CD4-positive, alpha-beta T cell treated with Interleukin-6 at 100 ng/mL for 8 hours (primary cell): ENCODE data around the gene CACNA1C.

Experiments used
- DNase-seq: peaks from one replicate; pipeline ENCODE4 v3.0.0-alpha.2; 2020; ENCODE audit warnings: mixed read lengths, low spot score

CACNA1C gene

DNA sequence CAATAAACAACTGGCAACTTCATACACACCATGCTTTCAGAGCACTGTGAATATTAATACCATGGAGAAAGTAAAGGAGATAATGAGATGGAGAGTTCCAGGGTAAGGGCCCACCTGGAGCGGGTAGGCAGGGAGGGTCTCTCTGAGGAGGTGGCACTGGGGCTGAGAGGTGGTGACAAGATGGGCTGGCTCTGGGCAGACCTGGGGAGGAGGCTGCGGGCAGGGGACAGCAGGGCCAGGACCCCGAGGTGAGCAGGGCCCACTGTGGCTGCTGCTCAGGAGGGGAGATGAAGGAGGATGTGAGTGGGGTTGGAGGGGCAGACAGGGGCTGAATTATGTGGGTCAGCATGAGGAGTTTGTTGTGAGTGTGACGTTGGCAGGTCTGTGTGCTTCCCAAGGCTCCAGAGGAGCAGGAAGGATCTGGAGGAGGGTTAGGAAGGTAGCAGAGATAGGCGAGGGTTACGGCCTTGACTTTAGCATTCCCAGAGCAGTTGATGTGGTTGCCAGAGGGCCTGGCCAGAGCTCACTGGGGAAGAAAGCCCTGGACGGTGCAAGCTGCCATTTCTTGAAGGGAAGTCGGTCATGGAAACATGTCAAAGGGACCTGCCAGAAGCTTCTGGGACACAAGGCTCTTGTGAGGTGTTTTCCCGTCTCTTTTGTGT is 88.2 kb downstream of the CACNA1C start:
- no peak for DNase-seq

DNA sequence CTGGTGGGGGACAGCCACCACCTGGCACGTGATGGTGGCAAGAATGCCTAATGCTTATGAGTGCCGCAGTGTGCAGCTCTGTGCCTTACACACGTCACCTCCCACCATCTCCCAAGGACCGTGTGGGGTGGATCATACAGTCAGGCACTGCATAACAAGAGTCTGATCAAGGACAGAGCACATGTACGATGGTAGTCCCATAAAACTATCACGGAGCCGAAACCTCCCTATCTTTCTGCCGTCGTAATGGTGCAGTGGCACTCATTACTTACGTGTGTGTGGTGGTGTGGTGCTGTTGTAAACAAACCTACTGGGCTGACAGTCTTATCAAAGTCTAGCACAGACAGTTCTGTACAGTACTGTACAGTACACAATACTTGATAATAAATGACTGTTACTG is 89.3 kb downstream of the CACNA1C start:
- no peak for DNase-seq

DNA sequence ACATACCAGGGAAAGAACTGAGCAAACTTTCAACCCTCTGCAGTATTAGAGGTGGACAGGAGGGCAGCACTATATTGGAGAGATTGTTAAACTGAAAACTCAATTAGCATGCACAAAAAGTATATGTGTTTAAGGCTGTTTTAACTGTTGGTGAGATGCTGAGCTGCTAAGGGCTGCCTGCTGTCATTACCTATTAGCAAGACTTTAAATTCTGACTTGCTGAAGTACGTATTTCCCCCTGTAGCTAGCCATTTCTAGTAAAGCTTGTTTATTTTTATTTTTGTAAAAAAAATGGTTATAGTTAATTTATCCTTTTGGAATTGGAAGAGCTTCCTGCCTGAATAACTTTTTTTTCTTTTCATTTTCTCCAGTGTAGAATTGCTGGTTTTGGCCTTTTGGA is 92.2 kb downstream of the CACNA1C start:
- DNase-seq = no peak

DNA sequence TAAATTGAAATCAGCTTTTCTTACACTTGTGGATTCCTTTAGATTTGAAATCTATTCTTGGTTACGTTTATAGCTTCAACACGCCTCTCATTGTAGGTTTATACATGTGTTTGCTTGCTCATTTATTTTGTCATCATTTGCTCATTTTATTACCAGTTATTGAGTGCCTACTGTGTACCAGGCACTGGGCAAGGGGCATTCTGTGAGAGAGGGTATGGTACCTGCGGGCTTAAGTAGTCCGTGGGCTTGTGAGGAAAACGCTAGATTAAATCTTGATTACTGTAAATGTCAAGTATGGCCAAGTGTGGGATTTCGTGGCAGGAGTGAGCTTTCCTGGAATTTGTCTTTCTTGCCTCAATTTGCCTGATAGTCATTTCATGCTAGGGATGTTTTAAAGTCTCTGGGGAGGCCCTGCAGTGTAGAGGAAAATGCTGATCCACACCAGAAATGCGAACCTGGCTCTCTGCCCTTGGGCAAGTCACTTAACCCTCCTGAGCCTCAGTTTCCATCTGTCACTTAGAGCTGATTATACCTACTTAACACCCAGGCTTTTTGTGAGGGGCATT is 92.7 kb downstream of the CACNA1C start:
- no peak for DNase-seq

DNA sequence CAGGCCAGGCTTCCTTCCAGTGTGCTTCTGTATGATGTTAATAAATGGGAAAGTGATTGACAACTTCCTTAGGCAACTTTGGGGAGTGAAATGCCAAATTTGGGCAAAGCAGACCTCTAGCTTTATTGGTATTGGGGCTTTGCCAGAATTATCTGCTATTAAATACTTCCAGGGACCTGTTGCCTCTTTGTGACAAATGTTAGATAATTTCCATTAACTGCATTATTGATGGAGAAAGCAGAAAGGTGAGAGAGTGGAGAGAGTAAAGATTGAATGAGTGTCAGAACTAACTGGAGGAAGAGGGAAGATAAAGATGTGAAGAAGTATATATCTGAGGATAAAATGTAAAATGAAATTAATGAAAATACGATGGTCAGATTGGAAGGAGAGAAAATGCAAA is 94.5 kb downstream of the CACNA1C start:
- no peak for DNase-seq

DNA sequence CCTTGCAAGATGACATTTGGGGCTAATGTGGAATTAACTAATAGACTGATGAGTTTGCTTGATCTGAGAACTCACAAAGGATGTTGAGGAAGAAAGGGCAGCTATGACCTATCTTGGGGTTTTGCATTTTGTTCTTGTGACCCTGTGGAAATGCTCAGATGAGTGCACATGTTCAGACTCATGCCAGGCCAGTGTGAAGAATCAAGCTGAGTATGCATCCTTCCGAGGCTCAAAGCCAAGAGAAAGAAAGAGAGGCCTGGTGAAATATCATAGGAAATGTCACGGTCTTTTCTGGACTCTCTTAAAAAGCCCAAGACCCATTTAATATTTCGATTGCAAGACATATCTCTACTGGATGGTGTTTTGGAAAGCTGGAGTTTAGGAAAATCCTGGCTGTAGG is 96.3 kb downstream of the CACNA1C start:
- no peak for DNase-seq

DNA sequence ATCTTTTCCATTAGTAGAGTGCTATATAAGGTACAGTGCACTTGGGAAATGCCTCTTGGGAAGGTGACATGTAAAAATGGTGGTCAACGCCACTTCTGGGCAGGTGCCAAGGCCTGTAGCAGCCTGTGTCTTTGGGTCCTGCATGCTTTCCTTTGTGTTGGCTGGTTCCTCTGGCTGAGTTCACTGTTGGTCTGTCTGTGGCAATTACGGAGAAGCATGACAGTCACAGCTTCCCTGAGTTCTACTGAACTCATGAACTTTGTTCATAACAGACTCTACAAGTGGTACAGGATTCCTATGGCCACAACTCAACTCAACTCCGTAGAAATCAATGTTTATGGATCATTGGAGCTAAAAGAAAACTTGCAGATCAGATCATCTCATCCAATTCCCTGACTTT is 98.0 kb downstream of the CACNA1C start:
- DNase-seq = no peak

DNA sequence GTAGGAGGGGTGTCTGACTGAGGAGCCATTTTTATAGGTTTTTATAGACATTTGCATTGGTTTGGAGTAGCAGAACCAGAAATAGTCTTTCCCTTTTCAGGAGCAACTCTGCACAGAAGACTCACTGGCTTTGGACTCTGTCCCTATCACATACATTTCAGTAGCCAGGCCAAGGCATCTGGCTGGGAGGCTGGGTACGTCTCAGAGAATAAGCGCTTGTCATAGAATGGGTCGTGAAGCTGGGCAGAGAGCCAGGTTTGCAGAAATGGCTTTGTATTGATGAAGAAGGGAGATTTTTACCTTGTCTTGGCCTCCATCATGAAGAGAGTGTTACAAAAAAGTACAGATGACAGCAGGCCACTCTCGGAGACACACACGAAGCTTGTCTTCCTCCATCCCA is 98.6 kb downstream of the CACNA1C start:
- DNase-seq = no peak

DNA sequence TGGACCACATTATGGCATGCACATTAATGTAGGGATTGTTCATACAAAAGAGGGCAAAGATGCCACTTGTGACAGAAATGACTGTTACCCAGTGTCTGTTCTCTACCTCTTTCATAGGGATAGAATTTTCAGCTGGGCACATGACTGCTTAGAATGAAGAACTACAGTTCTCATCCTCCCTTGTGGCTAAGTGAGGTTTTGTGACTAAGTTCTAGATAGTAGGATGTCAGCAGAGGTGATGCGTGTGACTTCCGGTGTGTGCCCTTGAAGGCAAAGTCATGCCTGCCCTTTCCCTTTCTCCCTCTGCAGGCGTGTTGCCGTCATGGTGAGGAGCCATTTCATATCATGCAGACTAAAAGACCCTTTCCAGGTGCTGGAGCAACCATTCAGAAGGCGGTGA is 99.3 kb downstream of the CACNA1C start:
- no peak for DNase-seq

DNA sequence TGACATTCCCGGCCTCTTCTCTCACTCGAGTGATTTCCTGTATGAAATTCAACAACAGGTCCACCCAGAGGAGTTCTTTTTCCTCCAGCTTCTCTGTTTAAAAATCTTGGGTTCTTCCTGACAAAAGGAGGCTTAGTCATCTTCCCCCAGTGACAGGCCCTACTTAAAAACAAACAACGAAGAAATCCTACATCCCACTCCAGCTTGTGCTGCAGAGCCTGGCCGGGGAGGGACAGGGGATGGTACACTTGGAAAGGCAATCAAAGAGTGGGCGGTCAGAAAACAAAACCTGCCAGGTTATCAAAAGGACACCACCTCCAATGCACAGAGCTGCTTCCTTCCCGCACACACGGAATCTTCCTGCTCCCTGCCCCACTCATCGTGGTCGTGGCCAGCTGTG is 101.3 kb downstream of the CACNA1C start:
- DNase-seq = no peak

DNA sequence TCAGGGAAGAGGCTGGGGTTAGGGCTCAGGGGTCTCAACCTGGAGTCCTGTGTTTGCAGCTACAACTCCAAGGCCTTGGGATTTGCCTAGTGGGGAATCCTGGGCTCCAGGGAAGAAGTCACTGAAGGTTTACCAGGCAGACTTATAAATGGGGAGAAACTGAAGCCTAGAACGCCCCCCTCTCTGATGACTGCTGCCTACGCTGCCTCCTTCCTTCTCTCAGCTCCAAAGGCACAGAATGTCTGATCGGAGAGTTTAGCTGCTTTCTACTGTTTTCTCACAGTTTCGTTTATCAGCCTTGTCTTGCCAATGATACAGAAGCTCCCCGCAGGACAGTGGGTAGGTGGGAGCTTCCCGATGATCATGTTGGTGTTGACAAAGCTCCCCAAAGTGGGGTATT is 101.7 kb downstream of the CACNA1C start:
- DNase-seq = no peak

DNA sequence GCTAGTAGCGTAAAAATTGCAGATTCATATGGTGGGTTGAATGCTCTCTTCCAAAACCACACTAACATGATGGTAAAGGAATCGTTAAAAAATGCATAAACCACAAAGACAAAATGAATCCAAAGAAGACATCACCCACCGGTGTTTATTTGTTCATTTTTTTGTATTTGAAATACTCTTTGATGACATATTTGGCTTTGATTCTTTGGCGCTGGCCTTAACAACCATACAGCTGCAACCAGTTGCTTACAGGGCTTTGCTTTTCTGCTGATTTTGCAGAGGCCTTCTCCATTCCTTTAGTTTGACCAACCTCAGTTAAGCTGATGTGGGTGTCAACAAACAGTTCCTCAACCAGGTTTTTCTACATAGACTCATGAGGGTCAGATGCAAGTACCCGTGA is 103.5 kb downstream of the CACNA1C start:
- no peak for DNase-seq

DNA sequence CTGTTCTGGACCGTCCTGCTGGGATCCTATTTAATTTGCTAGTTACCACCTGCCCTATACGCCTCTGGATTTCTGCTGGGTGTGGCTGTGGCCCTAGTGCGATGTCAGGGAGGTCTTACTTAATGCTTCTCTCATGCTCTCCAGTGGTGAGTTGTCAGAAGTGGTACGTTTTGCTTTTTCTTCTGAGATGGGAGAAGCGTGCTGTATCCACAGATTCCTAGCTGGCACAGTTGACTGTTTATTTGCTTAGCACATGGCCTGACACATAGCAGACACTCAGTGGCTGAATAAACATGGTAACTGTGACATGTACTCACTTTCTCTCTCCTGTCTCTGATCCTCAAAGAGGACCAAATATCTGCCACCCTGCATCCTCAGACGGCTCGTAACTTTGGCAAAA is 107.3 kb downstream of the CACNA1C start:
- DNase-seq = no peak

DNA sequence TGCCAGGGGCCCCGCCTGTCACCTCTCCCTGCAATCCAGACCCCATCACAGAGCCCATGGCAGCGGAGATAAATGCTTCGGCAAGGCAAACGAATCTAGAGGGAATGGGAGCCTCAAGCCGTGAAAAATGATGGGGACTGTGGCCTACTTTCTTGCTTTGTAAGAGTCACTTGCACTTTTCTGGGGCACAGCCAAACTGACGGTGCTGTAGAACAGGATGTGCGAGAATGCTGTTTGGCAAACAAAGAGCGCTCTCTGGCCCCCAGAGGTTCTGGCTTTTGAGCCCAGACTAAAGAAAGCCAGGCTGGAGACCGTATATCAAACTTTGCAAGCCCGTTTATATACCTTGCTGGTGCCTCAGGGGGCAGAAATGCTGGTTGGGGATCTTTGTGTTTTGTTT is 108.7 kb downstream of the CACNA1C start:
- no peak for DNase-seq

DNA sequence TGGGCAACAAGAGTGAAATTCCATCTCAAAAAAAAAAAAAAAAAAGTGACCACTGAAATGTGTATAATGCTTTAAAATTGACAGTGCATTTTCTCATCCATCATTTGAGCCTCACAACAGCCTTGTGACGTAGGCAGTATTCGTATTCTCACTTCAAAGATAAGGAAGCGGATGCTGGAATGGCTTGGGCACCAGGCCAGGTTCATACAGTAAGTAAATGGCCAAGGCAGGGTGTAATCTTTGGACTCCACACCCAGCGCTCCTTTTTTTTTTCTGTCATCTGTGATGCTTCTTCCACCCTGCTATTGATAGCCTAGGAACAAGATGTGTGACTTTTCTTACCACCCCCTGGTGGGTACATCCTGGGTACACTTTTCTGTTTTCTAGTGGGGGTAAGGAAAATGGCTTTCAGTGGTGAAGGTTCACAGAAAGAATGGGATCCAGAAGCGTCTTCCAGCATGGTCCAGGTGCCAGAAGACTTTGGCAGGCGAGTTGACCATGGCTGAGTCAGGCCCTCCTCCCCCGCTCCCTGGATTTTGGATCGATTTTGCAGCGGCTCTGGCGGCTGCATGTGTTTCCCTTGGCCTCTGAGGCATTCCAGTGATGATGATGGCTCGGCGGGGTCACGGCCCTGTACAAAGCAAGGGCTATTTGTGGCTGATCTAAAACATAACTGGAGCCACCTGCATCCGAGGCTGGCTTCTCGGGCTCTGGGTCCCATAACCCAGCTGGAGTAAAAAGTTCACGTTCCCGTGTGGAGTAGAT is 110.6 kb downstream of the CACNA1C start:
- DNase-seq = no peak

DNA sequence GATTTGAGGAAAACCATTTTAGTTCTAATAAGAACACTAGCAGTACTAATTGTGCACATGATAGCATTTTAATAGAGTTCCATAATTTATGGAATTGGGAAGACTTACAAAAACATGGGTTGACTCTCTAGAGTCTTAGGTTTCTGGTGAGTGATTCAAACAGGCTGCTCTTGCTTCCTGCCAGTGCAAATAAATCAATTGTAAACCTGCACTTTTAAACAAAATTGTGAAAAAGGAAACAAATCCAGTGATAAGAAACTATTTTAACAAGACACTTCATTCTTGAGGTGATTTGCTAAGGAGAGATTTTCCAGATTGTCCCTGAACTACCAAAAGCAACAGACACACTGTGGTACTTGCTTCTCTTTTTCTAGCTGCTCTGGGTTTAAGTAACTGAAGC is 112.2 kb downstream of the CACNA1C start:
- no peak for DNase-seq

DNA sequence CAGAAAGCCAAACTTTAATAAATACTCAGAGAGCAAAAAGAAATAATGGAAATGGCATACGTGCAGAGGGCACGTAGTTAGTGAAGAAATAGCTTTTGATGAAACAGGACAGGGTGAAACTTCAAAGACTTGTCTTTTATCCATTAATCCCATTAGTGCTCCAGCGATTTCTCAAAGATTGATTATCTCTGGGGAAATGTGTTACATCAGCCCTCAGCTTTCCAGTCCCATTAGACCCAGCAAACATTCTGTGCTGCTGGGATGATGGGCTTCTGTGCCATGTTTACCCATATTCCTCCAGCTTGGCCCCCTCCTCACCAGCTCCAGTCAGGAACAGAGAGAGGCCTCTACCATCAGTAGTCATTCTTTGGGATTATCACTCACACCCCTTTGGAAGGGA is 113.1 kb downstream of the CACNA1C start:
- DNase-seq = no peak

DNA sequence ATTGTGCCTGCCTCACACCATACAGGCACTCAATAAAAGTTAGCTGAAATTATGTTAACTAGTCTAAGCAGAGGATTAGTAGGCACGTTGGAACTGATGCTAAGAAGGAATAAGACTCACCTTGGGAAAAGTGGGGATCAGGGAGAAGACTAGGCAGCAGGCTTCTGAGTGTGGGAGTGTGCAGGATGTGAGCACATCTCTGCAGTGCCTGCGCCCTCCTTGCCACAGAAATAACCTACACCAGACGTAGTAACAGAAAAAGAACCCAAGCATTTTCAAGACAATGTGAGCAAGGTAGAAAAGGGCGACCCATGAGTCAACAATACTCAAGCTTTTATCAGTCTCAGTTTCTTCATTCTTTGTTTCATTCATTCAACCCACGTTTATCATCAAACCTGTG is 113.9 kb downstream of the CACNA1C start:
- no peak for DNase-seq

DNA sequence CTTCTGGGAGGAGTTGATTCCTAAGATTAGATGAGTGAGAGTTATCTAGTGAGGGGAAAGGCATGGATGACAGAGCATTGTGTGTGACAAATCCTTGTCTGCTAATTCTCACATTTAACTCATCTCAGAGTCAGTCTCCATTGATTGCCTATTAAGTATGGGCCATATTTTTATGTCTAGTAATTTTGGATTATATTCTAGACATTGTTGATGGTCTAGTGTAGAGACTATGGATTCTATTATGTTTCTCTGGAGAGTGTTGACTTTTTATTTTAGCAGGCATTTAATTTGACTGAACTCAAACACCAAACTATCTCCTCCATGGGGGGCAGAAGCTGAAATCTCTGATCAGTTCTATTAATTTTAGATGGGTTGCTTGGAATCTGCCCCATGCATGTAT is 114.4 kb downstream of the CACNA1C start:
- DNase-seq = no peak

DNA sequence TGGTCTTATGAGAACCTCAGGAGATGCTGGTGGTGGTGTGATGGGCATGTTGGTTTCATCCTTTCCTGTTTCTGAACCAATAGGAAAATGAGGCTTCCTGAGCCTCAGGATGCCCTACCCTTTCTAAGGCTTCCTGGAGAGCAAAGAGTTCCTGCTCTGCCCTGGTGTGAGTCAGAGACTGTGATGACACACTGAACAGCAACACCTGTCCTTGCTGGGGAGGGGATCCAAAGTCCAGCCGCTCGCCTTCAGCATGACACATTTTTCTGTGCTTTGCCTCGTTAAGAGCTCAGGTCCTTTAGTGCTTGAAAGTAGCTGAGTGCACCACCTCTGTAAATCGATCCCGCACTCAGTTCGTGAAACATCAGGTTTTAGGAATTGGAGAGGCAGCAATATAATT is 116.0 kb downstream of the CACNA1C start:
- no peak for DNase-seq

DNA sequence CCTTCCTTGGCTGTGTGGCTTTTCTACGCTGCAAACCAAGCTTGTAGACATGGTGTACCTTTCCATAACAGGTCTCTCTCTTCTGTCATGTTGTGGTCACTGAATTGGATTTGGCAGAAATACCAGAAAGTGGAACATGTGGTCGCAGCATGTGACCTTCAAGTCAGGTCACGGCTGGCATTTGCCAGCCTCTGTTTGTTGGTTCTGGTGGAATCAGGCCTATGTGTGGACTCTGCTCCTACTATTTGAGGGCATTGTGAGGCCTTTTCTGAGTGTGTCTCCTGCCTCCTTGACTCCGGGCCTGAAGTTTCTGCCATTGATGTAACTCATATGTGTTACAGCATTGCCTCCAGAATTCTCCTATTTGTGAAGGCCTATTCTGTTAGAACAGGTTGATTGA is 116.7 kb downstream of the CACNA1C start:
- DNase-seq = no peak

DNA sequence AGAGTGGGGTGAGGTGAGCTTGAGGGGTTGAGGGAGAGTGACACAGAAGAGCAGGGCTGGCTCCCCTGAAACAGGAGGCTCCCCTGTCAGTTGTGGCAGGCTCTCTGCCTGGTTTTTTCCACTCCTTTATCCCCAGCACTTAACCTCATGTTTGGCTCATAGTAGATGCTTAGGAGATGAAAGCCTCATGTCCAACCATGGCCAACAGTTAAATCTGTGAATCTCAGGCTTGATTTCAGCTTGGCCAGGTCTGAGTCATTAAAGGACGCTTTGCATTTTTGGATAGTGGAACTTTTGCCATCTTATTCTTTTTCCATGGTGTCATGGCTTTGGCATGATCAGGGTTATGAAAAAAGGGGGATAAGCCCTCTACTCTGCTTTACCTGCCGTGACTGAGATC is 117.2 kb downstream of the CACNA1C start:
- no peak for DNase-seq

DNA sequence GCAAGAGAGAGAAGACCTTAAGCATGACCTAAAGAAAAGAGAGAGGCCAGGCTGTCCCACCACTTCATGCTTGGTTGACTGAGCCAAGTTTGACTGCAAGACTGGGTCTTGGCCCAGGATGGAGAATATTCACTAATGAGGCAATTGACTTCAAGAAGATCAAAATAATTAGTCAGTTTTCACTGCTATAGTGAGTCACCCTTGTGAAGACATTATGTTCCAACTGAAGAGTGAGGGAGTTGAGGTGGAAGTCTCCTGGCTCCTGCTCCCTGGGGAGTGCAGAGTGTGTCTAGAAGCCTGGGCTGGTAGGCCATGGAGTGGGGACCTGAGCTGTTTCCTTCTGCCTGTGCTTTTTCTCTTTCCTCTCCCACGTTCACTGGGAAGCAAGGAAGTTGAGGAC is 117.6 kb downstream of the CACNA1C start:
- no peak for DNase-seq
